ENCODE measurements around the gene PDGFD.

The PDGFD gene

GRCh38 chr11:103903621-103904323 lies 260.2 kb downstream of the PDGFD start:
- TF ChIP-seq ZBTB7A (IDR thresholded peaks at IDR 0.05; ENCODE audit: low read depth) (no peak), USF1 (IDR thresholded peaks at IDR 0.05) (no peak), RAD21 (IDR thresholded peaks at IDR 0.05; ENCODE audit: low read depth) (no peak), CREB1 (IDR thresholded peaks at IDR 0.05; ENCODE audit: low read depth) (no peak), REST (IDR thresholded peaks at IDR 0.05; ENCODE audit: low read depth) (no peak), FOXM1 (IDR thresholded peaks at IDR 0.05; ENCODE audit: borderline replicate concordance, low read depth) (no peak), CEBPB (IDR thresholded peaks at IDR 0.05) (no peak), TCF12 (IDR thresholded peaks at IDR 0.05; ENCODE audit: low read depth) (no peak), NFIC (IDR thresholded peaks at IDR 0.05) (no peak), TEAD4 (IDR thresholded peaks at IDR 0.05) (no peak), EP300 (IDR thresholded peaks at IDR 0.05; ENCODE audit: borderline replicate concordance) (no peak), MAX (IDR thresholded peaks at IDR 0.05) (no peak), YY1 (IDR thresholded peaks at IDR 0.05; ENCODE audit: low read depth) (no peak), TAF1 (IDR thresholded peaks at IDR 0.05; ENCODE audit: low read depth) (no peak), EGR1 (IDR thresholded peaks at IDR 0.05) (no peak)

- TF ChIP-seq RAD21 (IDR thresholded peaks at IDR 0.05; ENCODE audit: low read depth), result no peak
- TF ChIP-seq TCF12 (IDR thresholded peaks at IDR 0.05; ENCODE audit: low read depth), result no peak
- TF ChIP-seq FOXM1 (IDR thresholded peaks at IDR 0.05; ENCODE audit: borderline replicate concordance, low read depth), result no peak
- no peak for TF ChIP-seq REST (IDR thresholded peaks at IDR 0.05; ENCODE audit: low read depth)
- no peak for TF ChIP-seq YY1 (IDR thresholded peaks at IDR 0.05; ENCODE audit: low read depth)
- no peak for TF ChIP-seq TAF1 (IDR thresholded peaks at IDR 0.05; ENCODE audit: low read depth)
- no peak for TF ChIP-seq EGR1 (IDR thresholded peaks at IDR 0.05)
- no peak for TF ChIP-seq CREB1 (IDR thresholded peaks at IDR 0.05; ENCODE audit: low read depth)
- no peak for TF ChIP-seq USF1 (IDR thresholded peaks at IDR 0.05)
- no peak for TF ChIP-seq MAX (IDR thresholded peaks at IDR 0.05)
- TF ChIP-seq ZBTB7A (IDR thresholded peaks at IDR 0.05; ENCODE audit: low read depth), result no peak
- TF ChIP-seq TEAD4 (IDR thresholded peaks at IDR 0.05), result no peak
- TF ChIP-seq EP300 (IDR thresholded peaks at IDR 0.05; ENCODE audit: borderline replicate concordance), result no peak
- no peak for TF ChIP-seq NFIC (IDR thresholded peaks at IDR 0.05)
- TF ChIP-seq CEBPB (IDR thresholded peaks at IDR 0.05), result no peak
Measured at GRCh38 chr11:103902994-103903393, 261.0 kb downstream of the PDGFD start.

- no peak for TF ChIP-seq USF1 (IDR thresholded peaks at IDR 0.05)
- TF ChIP-seq TCF12 (IDR thresholded peaks at IDR 0.05; ENCODE audit: low read depth), result no peak
- no peak for TF ChIP-seq REST (IDR thresholded peaks at IDR 0.05; ENCODE audit: low read depth)
- no peak for TF ChIP-seq ZBTB7A (IDR thresholded peaks at IDR 0.05; ENCODE audit: low read depth)
- TF ChIP-seq FOXM1 (IDR thresholded peaks at IDR 0.05; ENCODE audit: borderline replicate concordance, low read depth), result no peak
- no peak for TF ChIP-seq TEAD4 (IDR thresholded peaks at IDR 0.05)
- TF ChIP-seq RAD21 (IDR thresholded peaks at IDR 0.05; ENCODE audit: low read depth), result no peak
- TF ChIP-seq CREB1 (IDR thresholded peaks at IDR 0.05; ENCODE audit: low read depth), result no peak
- TF ChIP-seq YY1 (IDR thresholded peaks at IDR 0.05; ENCODE audit: low read depth), result no peak
- TF ChIP-seq EP300 (IDR thresholded peaks at IDR 0.05; ENCODE audit: borderline replicate concordance), result no peak
- TF ChIP-seq TAF1 (IDR thresholded peaks at IDR 0.05; ENCODE audit: low read depth), result no peak
- TF ChIP-seq EGR1 (IDR thresholded peaks at IDR 0.05), result no peak
- no peak for TF ChIP-seq MAX (IDR thresholded peaks at IDR 0.05)
- no peak for TF ChIP-seq NFIC (IDR thresholded peaks at IDR 0.05)
- TF ChIP-seq CEBPB (IDR thresholded peaks at IDR 0.05), result no peak
Measured at GRCh38 chr11:103901656-103902055, 262.3 kb downstream of the PDGFD start.

Data from Ishikawa (cell line).